Calu3 (cell line): ENCODE measurements around the gene CCNO. TPM values are rescaled to one million over a fixed set of nuclear protein-coding genes. Genes with fewer than 3 reads are reported as not detected.

Source experiments
- BruUV-seq: library from RNA; stranded (reverse); fragments of 400-500 nt; replicated peaks from 2 replicates; lab custom pipeline; 2021; lab: Mats Ljungman, UMichigan
- CTCF ChIA-PET: fragments of 300-600 bp; sonication (Branson Sonifier 250); formaldehyde crosslinking; loops from one replicate; lab custom pipeline; 2022; ENCODE audit warnings: antibody characterized with exemption; lab: Charles Lee
- DNase-seq: peaks from one replicate; pipeline ENCODE4 v3.0.0; 2022
- H3K27ac Mint-ChIP-seq: one replicate; pipeline ENCODE4 v1.8.0; 2022; ENCODE audit warnings: mixed read lengths; ENCODE audit not compliant: unreplicated experiment
- H3K27me3 Mint-ChIP-seq: one replicate; pipeline ENCODE4 v1.8.0; 2022; ENCODE audit warnings: mixed read lengths; ENCODE audit not compliant: unreplicated experiment
- H3K36me3 Mint-ChIP-seq: one replicate; pipeline ENCODE4 v1.8.0; 2022; ENCODE audit warnings: mild to moderate bottlenecking, moderate library complexity, mixed read lengths; ENCODE audit not compliant: insufficient read depth, unreplicated experiment
- H3K4me1 Mint-ChIP-seq: one replicate; pipeline ENCODE4 v1.8.0; 2022; ENCODE audit warnings: mild to moderate bottlenecking, low read depth, mixed read lengths; ENCODE audit not compliant: unreplicated experiment
- H3K4me3 Mint-ChIP-seq: one replicate; pipeline ENCODE4 v1.8.0; 2022; ENCODE audit warnings: mild to moderate bottlenecking, low read depth, moderate library complexity, mixed read lengths; ENCODE audit not compliant: unreplicated experiment
- H3K9me3 Mint-ChIP-seq: one replicate; pipeline ENCODE4 v1.8.0; 2022; ENCODE audit warnings: low read depth, mixed read lengths; ENCODE audit not compliant: unreplicated experiment
- CTCF ChIP-seq: fragments of 200-600 bp; IDR thresholded peaks from one replicate; pipeline ENCODE4 v1.8.0; 2022; ENCODE audit warnings: antibody characterized with exemption; ENCODE audit not compliant: unreplicated experiment
- intact Hi-C: fragments of 100-400 bp; cut with micrococcal nuclease; formaldehyde crosslinking; loops from one replicate; pipeline ENCODE4 v1.10.0; 2022; ENCODE audit not compliant: unreplicated experiment
- total RNA-seq: library from RNA; stranded (reverse); gene quantifications from 2 replicates; pipeline ENCODE4 v1.2.3, GENCODE V29; 2022

CCNO gene
- total RNA-seq, 1 experiment from 2014 or later, result 10.1 TPM

GRCh38 chr5:55254802-55255201 is 21.4 kb upstream of the CCNO start:
- intact Hi-C loops, result no loop called here
- H3K9me3 Mint-ChIP-seq, result no peaks in the 10 kb centered on the region
- no peak for DNase-seq

GRCh38 chr5:55250064-55250463 is 16.7 kb upstream of the CCNO start:
- H3K36me3 Mint-ChIP-seq, result no peaks in the 10 kb centered on the region
- intact Hi-C loops, result no loop called here
- no TSS peak for BruUV-seq
- CTCF ChIA-PET, result no interaction called here
- TF ChIP-seq CTCF, result no peak
- no peak overlapping the region for H3K4me3 Mint-ChIP-seq
- no peak for DNase-seq
- no peaks in the 10 kb centered on the region for H3K4me1 Mint-ChIP-seq
- peaks cover 2% of the 10 kb centered on the region for H3K9me3 Mint-ChIP-seq
- H3K27ac Mint-ChIP-seq, result no peak overlapping the region
- H3K27me3 Mint-ChIP-seq, result no peaks in the 10 kb centered on the region

More at GRCh38 chr5:55254802-55255201, 21.4 kb upstream of the CCNO start:
- no TSS peak for BruUV-seq
- Mint-ChIP-seq H3K27ac (no peak overlapping the region), H3K27me3 (no peaks in the 10 kb centered on the region), H3K4me1 (no peaks in the 10 kb centered on the region), H3K4me3 (no peak overlapping the region), H3K36me3 (peaks cover 5% of the 10 kb centered on the region)
- no peak for TF ChIP-seq CTCF
- CTCF ChIA-PET, result no interaction called here

DNA sequence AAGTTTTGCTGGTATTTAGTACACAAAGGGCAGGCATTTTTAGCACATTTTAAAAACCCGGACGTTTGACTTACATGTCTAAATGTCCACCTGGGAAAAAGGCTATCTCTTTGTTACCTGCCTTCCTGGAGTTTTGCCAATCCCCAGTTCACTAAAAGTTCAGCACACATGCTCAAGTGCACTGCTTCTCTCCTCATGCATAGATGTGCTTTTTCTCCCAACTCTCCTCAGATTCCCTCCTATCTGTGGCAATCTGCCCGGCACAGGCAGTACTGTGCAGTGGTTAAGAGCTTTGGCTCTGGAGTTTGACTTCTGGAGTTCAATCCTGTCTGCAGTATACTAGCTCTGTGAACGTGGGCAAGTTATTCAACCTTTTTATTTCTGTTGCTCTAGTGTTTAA is 8.3 kb upstream of the CCNO start:
- intact Hi-C loops, result no loop called here
- Mint-ChIP-seq H3K27ac (peak overlapping the region; percentile 25), H3K36me3 (no peaks in the 10 kb centered on the region), H3K4me3 (no peak overlapping the region), H3K9me3 (no peaks in the 10 kb centered on the region), H3K27me3 (no peaks in the 10 kb centered on the region), H3K4me1 (peaks cover 17% of the 10 kb centered on the region)
- DNase-seq, result peak; percentile 54
- CTCF ChIA-PET, result interaction anchor here (0.6 kb wide), 1 partner anchor 27 kb away, joined by 3 read pairs; no protein-coding TSS in a partner anchor
- BruUV-seq, result no TSS peak
- TF ChIP-seq CTCF, result no peak

DNA sequence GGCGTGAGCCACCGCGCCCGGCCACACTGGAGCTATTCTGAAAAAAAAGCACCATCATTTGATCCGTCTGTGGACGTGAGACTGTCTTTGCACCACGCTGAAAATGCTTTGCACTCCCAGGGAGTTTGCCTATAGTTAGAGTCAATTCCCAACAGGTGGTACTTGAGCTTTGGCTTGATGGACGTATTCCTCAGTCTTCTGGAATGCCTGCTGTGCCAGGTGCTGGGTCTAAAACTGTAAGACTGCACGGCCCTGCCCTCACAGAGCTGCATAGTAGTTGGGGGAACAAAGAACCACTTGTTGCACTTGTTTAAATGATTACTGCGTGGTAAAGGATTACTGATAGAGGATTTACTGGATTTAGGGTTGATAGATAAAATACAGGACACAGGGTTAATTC is 3.4 kb upstream of the CCNO start:
- H3K9me3 Mint-ChIP-seq, result no peaks in the 10 kb centered on the region
- TF ChIP-seq CTCF, result no peak
- intact Hi-C loops, result no loop called here
- no peak overlapping the region for H3K27ac Mint-ChIP-seq
- CTCF ChIA-PET, result no interaction called here
- no peak for DNase-seq
- peaks cover 21% of the 10 kb centered on the region for H3K4me1 Mint-ChIP-seq
- peaks cover 34% of the 10 kb centered on the region for H3K36me3 Mint-ChIP-seq
- H3K27me3 Mint-ChIP-seq, result no peaks in the 10 kb centered on the region
- no TSS peak for BruUV-seq
- H3K4me3 Mint-ChIP-seq, result no peak overlapping the region
